Measurements from ENCODE around the gene RASAL2.

The RASAL2 gene

GRCh38 chr1:178051071-178051470 is 42.8 kb upstream of the RASAL2 start:
- Histone ChIP-seq H3K9me3 (ENCODE audit: insufficient read depth, low read depth, low read length) (no peaks in the 10 kb centered on the region), H3K9me2 (replicated peaks; ENCODE audit: low read depth, low read length) (no peaks in the 10 kb centered on the region), H3K79me2 (ENCODE audit: insufficient read depth, low read length) (no peaks in the 10 kb centered on the region), H3K4me3 (ENCODE audit: low read length, poor library complexity, severe bottlenecking) (no peak overlapping the region), H4K20me1 (ENCODE audit: insufficient read depth, low read length, poor library complexity, severe bottlenecking) (no peaks in the 10 kb centered on the region), H3F3A (ENCODE audit: low read depth) (no peaks in the 10 kb centered on the region), H3K4me2 (ENCODE audit: low read depth, low read length, poor library complexity, severe bottlenecking) (no peak overlapping the region), H3K9ac (ENCODE audit: low read depth, low read length, poor library complexity, severe bottlenecking) (no peak overlapping the region), H3K27me3 (ENCODE audit: insufficient read depth, low read length, poor library complexity, severe bottlenecking) (no peaks in the 10 kb centered on the region), H2AFZ (ENCODE audit: low read length) (no peak overlapping the region), H3K4me1 (ENCODE audit: insufficient read depth, low read length, poor library complexity, severe bottlenecking) (peaks cover 3% of the 10 kb centered on the region), H3K36me3 (ENCODE audit: insufficient read depth, low read length) (no peaks in the 10 kb centered on the region)
- TF ChIP-seq, protein P1, sequence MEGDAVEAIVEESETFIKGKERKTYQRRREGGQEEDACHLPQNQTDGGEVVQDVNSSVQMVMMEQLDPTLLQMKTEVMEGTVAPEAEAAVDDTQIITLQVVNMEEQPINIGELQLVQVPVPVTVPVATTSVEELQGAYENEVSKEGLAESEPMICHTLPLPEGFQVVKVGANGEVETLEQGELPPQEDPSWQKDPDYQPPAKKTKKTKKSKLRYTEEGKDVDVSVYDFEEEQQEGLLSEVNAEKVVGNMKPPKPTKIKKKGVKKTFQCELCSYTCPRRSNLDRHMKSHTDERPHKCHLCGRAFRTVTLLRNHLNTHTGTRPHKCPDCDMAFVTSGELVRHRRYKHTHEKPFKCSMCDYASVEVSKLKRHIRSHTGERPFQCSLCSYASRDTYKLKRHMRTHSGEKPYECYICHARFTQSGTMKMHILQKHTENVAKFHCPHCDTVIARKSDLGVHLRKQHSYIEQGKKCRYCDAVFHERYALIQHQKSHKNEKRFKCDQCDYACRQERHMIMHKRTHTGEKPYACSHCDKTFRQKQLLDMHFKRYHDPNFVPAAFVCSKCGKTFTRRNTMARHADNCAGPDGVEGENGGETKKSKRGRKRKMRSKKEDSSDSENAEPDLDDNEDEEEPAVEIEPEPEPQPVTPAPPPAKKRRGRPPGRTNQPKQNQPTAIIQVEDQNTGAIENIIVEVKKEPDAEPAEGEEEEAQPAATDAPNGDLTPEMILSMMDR (conservative IDR thresholded peaks at IDR 0.05; ENCODE audit: low read length) = no peak
- no peak for TF ChIP-seq EZH2phosphoT487 (IDR thresholded peaks at IDR 0.05; ENCODE audit: borderline replicate concordance)

- Histone ChIP-seq H4K20me1 (ENCODE audit: insufficient read depth, low read length, poor library complexity, severe bottlenecking) (no peaks in the 10 kb centered on the region), H3K4me1 (ENCODE audit: insufficient read depth, low read length, poor library complexity, severe bottlenecking) (peaks cover 3% of the 10 kb centered on the region), H3K4me3 (ENCODE audit: low read length, poor library complexity, severe bottlenecking) (no peak overlapping the region), H3K9ac (ENCODE audit: low read depth, low read length, poor library complexity, severe bottlenecking) (no peak overlapping the region), H3F3A (ENCODE audit: low read depth) (no peaks in the 10 kb centered on the region), H3K9me2 (replicated peaks; ENCODE audit: low read depth, low read length) (no peaks in the 10 kb centered on the region), H3K36me3 (ENCODE audit: insufficient read depth, low read length) (no peaks in the 10 kb centered on the region), H3K9me3 (ENCODE audit: insufficient read depth, low read depth, low read length) (no peaks in the 10 kb centered on the region), H3K79me2 (ENCODE audit: insufficient read depth, low read length) (no peaks in the 10 kb centered on the region), H2AFZ (ENCODE audit: low read length) (no peak overlapping the region), H3K4me2 (ENCODE audit: low read depth, low read length, poor library complexity, severe bottlenecking) (no peak overlapping the region), H3K27me3 (ENCODE audit: insufficient read depth, low read length, poor library complexity, severe bottlenecking) (no peaks in the 10 kb centered on the region)
- TF ChIP-seq, protein P1 (conservative IDR thresholded peaks at IDR 0.05; ENCODE audit: low read length) = no peak
- no peak for TF ChIP-seq EZH2phosphoT487 (IDR thresholded peaks at IDR 0.05; ENCODE audit: borderline replicate concordance)
These were observed 41.0 kb upstream of the RASAL2 start for GRCh38 chr1:178052650-178053461.

DNA sequence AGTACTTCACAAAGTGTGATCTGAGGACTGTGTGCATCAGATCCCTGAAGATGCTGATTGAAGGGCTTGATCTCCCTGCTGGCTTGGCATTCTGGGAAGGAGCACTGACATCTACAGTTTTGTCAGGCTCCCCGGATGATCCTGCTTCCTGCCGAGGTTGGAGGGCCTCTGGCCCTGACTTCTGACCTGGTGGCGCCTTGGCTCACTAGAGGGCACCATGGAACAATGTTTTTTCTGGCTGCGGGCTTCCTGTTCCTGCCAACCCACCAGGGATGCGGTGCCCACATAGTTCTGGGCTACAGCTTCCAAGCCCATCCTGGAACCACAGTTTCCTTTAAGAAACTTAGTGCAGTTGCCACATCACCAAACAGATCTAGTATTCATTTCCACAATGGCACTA is 38.8 kb upstream of the RASAL2 start:
- H3K27me3 ChIP-seq (ENCODE audit: insufficient read depth, low read length, poor library complexity, severe bottlenecking) = no peaks in the 10 kb centered on the region
- H3K4me2 ChIP-seq (ENCODE audit: low read depth, low read length, poor library complexity, severe bottlenecking) = no peak overlapping the region
- no peaks in the 10 kb centered on the region for H3K36me3 ChIP-seq (ENCODE audit: insufficient read depth, low read length)
- H4K20me1 ChIP-seq (ENCODE audit: insufficient read depth, low read length, poor library complexity, severe bottlenecking) = no peaks in the 10 kb centered on the region
- H3F3A ChIP-seq (ENCODE audit: low read depth) = no peaks in the 10 kb centered on the region
- H3K9ac ChIP-seq (ENCODE audit: low read depth, low read length, poor library complexity, severe bottlenecking) = no peak overlapping the region
- H3K9me2 ChIP-seq (replicated peaks; ENCODE audit: low read depth, low read length) = no peaks in the 10 kb centered on the region
- H3K79me2 ChIP-seq (ENCODE audit: insufficient read depth, low read length) = no peaks in the 10 kb centered on the region
- no peak overlapping the region for H2AFZ ChIP-seq (ENCODE audit: low read length)
- H3K4me3 ChIP-seq (ENCODE audit: low read length, poor library complexity, severe bottlenecking) = no peak overlapping the region
- no peak for TF ChIP-seq EZH2phosphoT487 (IDR thresholded peaks at IDR 0.05; ENCODE audit: borderline replicate concordance)
- TF ChIP-seq, protein P1 (conservative IDR thresholded peaks at IDR 0.05; ENCODE audit: low read length) = peak; percentile 37
- peaks cover 3% of the 10 kb centered on the region for H3K4me1 ChIP-seq (ENCODE audit: insufficient read depth, low read length, poor library complexity, severe bottlenecking)
- no peaks in the 10 kb centered on the region for H3K9me3 ChIP-seq (ENCODE audit: insufficient read depth, low read depth, low read length)

Data from Loucy (cell line).